Prostate gland (tissue), 2 donors: ENCODE results near the gene ARHGAP24.

Experiments used
- CTCF ChIP-seq, 4 experiments: fragments of 200-600 bp in 2 of 4; fragments of 450-650 bp in 2 of 4; sonication (generic) in 2 of 4; IDR thresholded peaks; 1 replicate in 3 of 4; 2 replicates in 1 of 4; pipeline ENCODE4 v1.5.1; 2016 to 2019; ENCODE audit warnings: antibody characterized with exemption in 4 of 4, mild to moderate bottlenecking in 2 of 4, moderate library complexity in 2 of 4
- POLR2A ChIP-seq: fragments of 450-650 bp; IDR thresholded peaks from one replicate; pipeline ENCODE4 v1.6.1; 2016; ENCODE audit warnings: antibody characterized with exemption, mild to moderate bottlenecking

- TF ChIP-seq CTCF (IDR thresholded peaks at IDR 0.05) (no peak), POLR2A (no peak)
Measured at GRCh38 chr4:85475631-85476233, 782 bp downstream of the ARHGAP24 start.
